Measurements from ENCODE around the gene RNPEP. TPM values are rescaled to one million over a fixed set of nuclear protein-coding genes. Genes with fewer than 3 reads are reported as not detected.

Gene RNPEP
- total and polyA plus RNA-seq, 2 of the 8 experiments (the other 6 are each of a cell fraction or from before 2014, with no cell fraction given), result 34.1 to 51.1 TPM

DNA sequence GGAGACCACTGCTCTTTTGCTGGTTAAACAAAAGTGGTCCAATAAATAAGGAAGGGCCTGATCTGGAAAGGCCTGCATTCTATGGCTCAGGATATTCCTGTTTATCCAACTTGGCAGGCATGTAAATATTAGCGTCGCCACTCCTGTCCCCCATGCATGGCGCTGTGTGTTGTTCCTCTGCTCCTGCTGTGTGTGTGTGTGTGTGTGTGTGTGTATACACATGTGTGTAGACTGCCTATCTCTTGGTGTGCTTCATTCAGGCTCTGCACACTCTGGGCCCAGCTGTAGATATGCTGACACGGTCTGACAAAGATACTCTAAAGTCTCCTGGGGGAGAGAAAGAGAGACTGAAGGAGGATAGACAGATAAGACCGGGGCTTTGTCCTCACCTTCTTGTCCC is 42.9 kb upstream of the RNPEP start:
- Histone ChIP-seq H3K79me2 (ENCODE audit: control insufficient read depth in 1 of 2, insufficient read depth in 2 of 2, low read length in 2 of 2) (no peaks in the 10 kb centered on the region), H2AK5ac (ENCODE audit: low read depth, low read length) (0 out of 2 replicates have a peak overlapping the region, but pooled peaks have one; percentile 53), H3K23me2 (ENCODE audit: low read depth, low read length) (no peaks in the 10 kb centered on the region; the same call in 1 of the 2 replicates), H3K9me3 (ENCODE audit: insufficient read depth in 2 of 2, low read depth in 1 of 2, low read length in 1 of 2) (no peaks in the 10 kb centered on the region), H2BK20ac (ENCODE audit: low read length) (no peak overlapping the region), H3K4me3 (ENCODE audit: extremely low read depth in 1 of 4, insufficient read depth in 2 of 4, low read depth in 3 of 4, low read length in 4 of 4) (no peak overlapping the region), H3K14ac (ENCODE audit: insufficient read length) (no peak overlapping the region), H2BK5ac (ENCODE audit: low read depth, low read length) (no peak overlapping the region), H4K8ac (ENCODE audit: extremely low read depth, insufficient read depth, low read length) (no peak overlapping the region), H3K36me3 (ENCODE audit: control insufficient read depth in 2 of 4, insufficient read depth in 4 of 4, low read length in 3 of 4) (no peaks in the 10 kb centered on the region; a peak in 1 of 8 replicates), H4K20me1 (replicated peaks in 1 of 2; ENCODE audit: control insufficient read depth in 1 of 2, insufficient read depth in 2 of 2, low read length in 2 of 2) (no peaks in the 10 kb centered on the region), H3K4me1 (replicated peaks in 1 of 4; ENCODE audit: control insufficient read depth in 3 of 4, insufficient read depth in 4 of 4, low read length in 3 of 4) (peaks cover 4 to 7% (median 4%) of the 10 kb centered on the region in 4 experiments; a peak in 5 of 7 replicates), H2BK12ac (ENCODE audit: low read depth, low read length) (no peak overlapping the region), H2BK15ac (ENCODE audit: low read length) (no peak overlapping the region), H3K56ac (replicated peaks; ENCODE audit: insufficient read length, low read depth, low read length) (no peak overlapping the region), H3K9ac (replicated peaks in 1 of 4; ENCODE audit: extremely low read depth in 1 of 4, low read depth in 3 of 4, low read length in 3 of 4) (no peak overlapping the region), H4K91ac (replicated peaks; ENCODE audit: insufficient read length, low read length) (no peak overlapping the region), H3K23ac (ENCODE audit: insufficient read length) (no peak overlapping the region), H3K27me3 (replicated peaks in 1 of 4; ENCODE audit: control insufficient read depth in 3 of 4, extremely low read depth in 1 of 4, insufficient read depth in 3 of 4, low read length in 3 of 4) (no peaks in the 10 kb centered on the region), H4K5ac (ENCODE audit: insufficient read length, low read depth, low read length) (no peak overlapping the region), H2AFZ (ENCODE audit: low read length) (no peak overlapping the region), H2BK120ac (replicated peaks; ENCODE audit: low read depth, low read length) (no peak overlapping the region), H3K27ac (ENCODE audit: low read depth, low read length) (no peak overlapping the region), H3K4ac (replicated peaks; ENCODE audit: insufficient read length, low read depth, low read length) (no peak overlapping the region), H3K79me1 (ENCODE audit: low read depth, low read length) (no peaks in the 10 kb centered on the region), H3K4me2 (ENCODE audit: insufficient read depth in 1 of 2, low read depth in 2 of 2, low read length in 2 of 2) (no peak overlapping the region), H3K18ac (ENCODE audit: extremely low read depth, low read length) (no peak overlapping the region)
- TF ChIP-seq EP300 (IDR thresholded peaks at IDR 0.05; ENCODE audit: borderline replicate concordance in 1 of 2, low read depth in 2 of 2, low read length in 2 of 2) (no peak), TAF7 (optimal IDR thresholded peaks at IDR 0.05; ENCODE audit: borderline replicate concordance, low read depth, low read length) (no peak), CREB1 (IDR thresholded peaks at IDR 0.05) (no peak), HDAC6 (IDR thresholded peaks at IDR 0.05; ENCODE audit: low read depth, low read length) (no peak), CEBPB (IDR thresholded peaks at IDR 0.05; ENCODE audit: low read depth, low read length) (no peak), CTCF (IDR thresholded peaks at IDR 0.05; ENCODE audit: control extremely low read depth in 1 of 3, insufficient read depth in 1 of 3, low read depth in 1 of 3, low read length in 3 of 3) (no peak), CHD2 (IDR thresholded peaks at IDR 0.05; ENCODE audit: low read length) (no peak), TCF12 (IDR thresholded peaks at IDR 0.05; ENCODE audit: low read depth, low read length) (no peak), SAP30 (IDR thresholded peaks at IDR 0.05; ENCODE audit: insufficient read depth, insufficient replicate concordance, low read length) (no peak)
- 90% methylated on average over 5 of the region's 5 CpGs; no CpG with 5 or more reads in 1 of the 2 experiments for WGBS, 2 experiments (ENCODE audit: extremely low coverage in 1 of 2, insufficient coverage in 1 of 2, insufficient read length in 1 of 2, insufficient replicate concordance in 2 of 2, low coverage in 1 of 2, low lambda C conversion rate in 2 of 2, missing lambda C conversion rate in 1 of 2)
- ChIA-PET CTCF (ENCODE audit: partially characterized antibody) (interaction anchor here (0.6 to 8.4 kb wide), 6 partner anchors 9 to 261 kb away, joined by 3 to 145 read pairs (median 4); no protein-coding TSS in a partner anchor), POLR2A (ENCODE audit: partially characterized antibody) (interaction anchor here (1.0 to 1.2 kb wide), 3 partner anchors 18 to 43 kb away, joined by 3 to 11 read pairs (median 6); no protein-coding TSS in a partner anchor)
- FAIRE-seq (no peak), DNase-seq (ENCODE audit: low read depth in 1 of 2, low spot score in 2 of 2) (no peak)
